Spleen (tissue), 11 donors: ENCODE measurements around the gene ZFYVE28. TPM values are rescaled to one million over a fixed set of nuclear protein-coding genes. Genes with fewer than 3 reads are reported as not detected.

Experiments
- DNase-seq: peaks from one replicate; pipeline ENCODE4 v3.0.0-alpha.2; 2020
- H3K27ac ChIP-seq, 8 donors: fragments of 200-600 bp; sonication (generic) in 7 of 8; 1 replicate in 4 of 8; 2 replicates in 4 of 8; pipeline versions ENCODE4 v1.5.0 to v1.8.0; 2016 to 2021; ENCODE audit warnings: inconsistent platforms in 4 of 8, mild to moderate bottlenecking in 4 of 8, moderate library complexity in 1 of 8
- H3K27me3 ChIP-seq, 7 donors: fragments of 200-600 bp; sonication (generic) in 6 of 7; replicated peaks in 1 of 7; 1 replicate in 4 of 7; 2 replicates in 3 of 7; pipeline versions ENCODE4 v1.5.0 to v1.8.0; 2016 to 2021; ENCODE audit warnings: inconsistent platforms in 3 of 7, mild to moderate bottlenecking in 1 of 7
- H3K36me3 ChIP-seq, 6 donors: fragments of 200-600 bp; sonication (generic) in 5 of 6; 1 replicate in 4 of 6; 2 replicates in 2 of 6; pipeline versions ENCODE4 v1.5.0 to v1.8.0; 2016 to 2021; ENCODE audit warnings: inconsistent platforms in 2 of 6
- H3K4me1 ChIP-seq, 6 donors: fragments of 200-600 bp; sonication (generic) in 5 of 6; 1 replicate in 3 of 6; 2 replicates in 3 of 6; pipeline versions ENCODE4 v1.5.0 to v1.8.0; 2016 to 2021; ENCODE audit warnings: inconsistent platforms in 3 of 6
- H3K4me3 ChIP-seq, 8 donors: fragments of 200-600 bp; sonication (generic) in 7 of 8; 1 replicate in 4 of 8; 2 replicates in 4 of 8; pipeline versions ENCODE4 v1.5.0 to v1.8.0; 2016 to 2021; ENCODE audit warnings: inconsistent platforms in 4 of 8, mild to moderate bottlenecking in 4 of 8, moderate library complexity in 2 of 8
- H3K9me3 ChIP-seq, 8 donors: fragments of 200-600 bp; sonication (generic) in 7 of 8; 1 replicate in 4 of 8; 2 replicates in 4 of 8; pipeline versions ENCODE4 v1.5.0 to v1.8.0; 2016 to 2021; ENCODE audit warnings: inconsistent platforms in 4 of 8
- POLR2A ChIP-seq, 3 donors: fragments of 450-650 bp; IDR thresholded peaks; one replicate each; pipeline ENCODE4 v1.5.1; 2017; ENCODE audit warnings: antibody characterized with exemption in 3 of 3, mild to moderate bottlenecking in 1 of 3
- POLR2AphosphoS5 ChIP-seq, 3 donors: sonication (generic); formaldehyde crosslinking; IDR thresholded peaks; one replicate each; pipeline ENCODE4 v1.5.1; 2017; ENCODE audit warnings: antibody characterized with exemption in 3 of 3
- WGBS, 5 donors: extraction: QIAGEN DNeasy Blood & Tissue Kit in 3 of 5; methylation state at CpG; one replicate each; pipeline versions ENCODE4 v1.1.5 to v1.1.7; 2013 to 2018; 5-methylcytosine and 5-hydroxymethylcytosine counted together
- intact Hi-C: fragments of 100-400 bp; cut with DNase I; formaldehyde crosslinking; loops from one replicate; pipeline ENCODE4 v1.15.0; 2023; ENCODE audit warnings: low total_unique reads
- polyA plus RNA-seq, 3 donors: library from polyadenylated mRNA; stranded (reverse); fragments of 200-250 nt; gene quantifications; one replicate each; pipeline ENCODE4 v1.2.1, GENCODE V29; 2013
- total RNA-seq, 7 donors: library from RNA; depleted of rRNA in 3 of 7; stranded (reverse); fragments of >200 nt in 3 of 7; fragmentation: NEBNext Ultra II Directional in 4 of 7; extraction: Animal tissue kit (Norgen Biotek cat#: 25700) in 4 of 7; gene quantifications; one replicate each; pipeline versions ENCODE4 v1.1.0 to v1.2.1, GENCODE V29; 2016 to 2021
- TF ChIP-seq, protein P1 (sequence below), 11 experiments: fragments of 200-600 bp in 7 of 11; fragments of 450-650 bp in 4 of 11; sonication (generic) in 4 of 11; IDR thresholded peaks in 8 of 11; conservative IDR thresholded peaks in 3 of 11; 1 replicate in 7 of 11; 2 replicates in 4 of 11; pipeline versions ENCODE4 v1.4.0 to v1.8.0; 2016 to 2021; ENCODE audit warnings: antibody characterized with exemption in 11 of 11, inconsistent platforms in 4 of 11, mild to moderate bottlenecking in 1 of 11
- donor health status: healthy with polysubstance abuse.
- donor health status: DM: no; HTN: no; CAD: no; lungs with moderate emphysema.
- donor health status: DM: no; HTN: no; CAD: no.
- donor health status: Bipolar disorder and iron deficiency.
- donor health status: healthy.
- donor health status: DM: no; HTN: no; CAD: no.
- donor health status: DM: yes; HTN: yes; CAD: no.

Gene ZFYVE28
- total and polyA plus RNA-seq, 10 donors = 2.7 to 31.3 (median 12.6) TPM

DNA sequence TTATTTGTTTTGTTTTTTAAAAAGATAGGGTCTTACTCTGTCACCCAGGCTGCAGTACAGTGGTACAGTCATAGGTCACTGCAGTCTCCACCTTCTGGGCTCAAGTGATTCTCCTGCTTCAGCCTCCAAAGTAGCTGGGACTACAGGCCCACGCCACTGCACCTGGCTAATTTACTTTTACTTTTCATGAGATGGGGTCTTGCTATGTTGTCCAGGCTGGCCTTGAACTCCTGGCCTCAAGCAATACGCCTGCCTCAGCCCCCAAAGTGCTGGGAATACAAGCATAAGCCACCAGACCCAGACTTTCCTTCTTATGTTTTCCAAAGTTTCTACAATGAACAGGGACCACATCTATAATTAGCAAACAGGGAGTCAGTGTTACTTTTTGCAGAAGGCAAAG, 118.7 kb downstream of the ZFYVE28 start:
- TF ChIP-seq POLR2A (IDR thresholded peaks at IDR 0.05) = no peak
- TF ChIP-seq, protein P1, sequence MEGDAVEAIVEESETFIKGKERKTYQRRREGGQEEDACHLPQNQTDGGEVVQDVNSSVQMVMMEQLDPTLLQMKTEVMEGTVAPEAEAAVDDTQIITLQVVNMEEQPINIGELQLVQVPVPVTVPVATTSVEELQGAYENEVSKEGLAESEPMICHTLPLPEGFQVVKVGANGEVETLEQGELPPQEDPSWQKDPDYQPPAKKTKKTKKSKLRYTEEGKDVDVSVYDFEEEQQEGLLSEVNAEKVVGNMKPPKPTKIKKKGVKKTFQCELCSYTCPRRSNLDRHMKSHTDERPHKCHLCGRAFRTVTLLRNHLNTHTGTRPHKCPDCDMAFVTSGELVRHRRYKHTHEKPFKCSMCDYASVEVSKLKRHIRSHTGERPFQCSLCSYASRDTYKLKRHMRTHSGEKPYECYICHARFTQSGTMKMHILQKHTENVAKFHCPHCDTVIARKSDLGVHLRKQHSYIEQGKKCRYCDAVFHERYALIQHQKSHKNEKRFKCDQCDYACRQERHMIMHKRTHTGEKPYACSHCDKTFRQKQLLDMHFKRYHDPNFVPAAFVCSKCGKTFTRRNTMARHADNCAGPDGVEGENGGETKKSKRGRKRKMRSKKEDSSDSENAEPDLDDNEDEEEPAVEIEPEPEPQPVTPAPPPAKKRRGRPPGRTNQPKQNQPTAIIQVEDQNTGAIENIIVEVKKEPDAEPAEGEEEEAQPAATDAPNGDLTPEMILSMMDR (IDR thresholded peaks at IDR 0.05 in 8 of 11, conservative IDR thresholded peaks at IDR 0.05 in 3 of 11) = no peak
- no peak for TF ChIP-seq POLR2AphosphoS5 (IDR thresholded peaks at IDR 0.05)
- 85 to 96% (median 91%) methylated on average over 2 of the region's 2 CpGs for WGBS, 5 donors
- intact Hi-C loops = no loop called here
- Histone ChIP-seq H3K27ac (no peak overlapping the region), H3K36me3 (peaks cover 0 to 19% (median 0%) of the 10 kb centered on the region in 6 donors), H3K27me3 (no peaks in the 10 kb centered on the region), H3K4me1 (peaks cover 0 to 20% (median 6%) of the 10 kb centered on the region in 6 donors), H3K9me3 (peaks cover 0 to 6% (median 0%) of the 10 kb centered on the region in 8 donors), H3K4me3 (no peak overlapping the region)
- DNase-seq = peak; percentile 30

DNA sequence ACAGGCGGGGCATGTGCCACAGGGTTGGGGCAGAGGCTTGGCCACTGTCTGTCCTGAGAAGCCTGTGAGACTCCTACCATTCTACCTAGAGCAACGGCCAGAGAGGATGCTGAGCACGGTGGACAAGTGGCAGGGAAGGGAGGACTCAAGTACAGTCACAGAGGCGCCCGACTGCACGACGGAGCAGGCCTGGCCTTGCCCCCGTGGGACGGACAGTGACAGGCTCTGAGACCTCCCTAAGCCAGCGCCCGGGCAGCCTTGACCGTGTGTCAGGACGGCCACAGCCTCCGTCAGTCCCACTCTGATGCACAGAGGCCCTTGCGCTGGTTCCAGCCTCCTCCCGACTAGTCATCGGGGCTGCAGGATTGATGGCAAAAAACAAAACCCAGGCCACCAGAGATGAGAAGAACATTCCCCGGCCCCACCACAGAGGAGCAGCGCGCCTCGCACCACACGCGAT, 119.9 kb downstream of the ZFYVE28 start:
- Histone ChIP-seq H3K4me3 (no peak overlapping the region), H3K27ac (peak overlapping the region in 1 of 8 donors; percentile 51), H3K36me3 (peaks cover 0 to 11% (median 0%) of the 10 kb centered on the region in 6 donors), H3K4me1 (peaks cover 0 to 20% (median 6%) of the 10 kb centered on the region in 6 donors), H3K9me3 (peaks cover 0 to 6% (median 0%) of the 10 kb centered on the region in 8 donors), H3K27me3 (no peaks in the 10 kb centered on the region)
- WGBS, 5 donors = 78 to 92% (median 87%) methylated on average over 12 to 23 of the region's 23 CpGs
- TF ChIP-seq, protein P1 (IDR thresholded peaks at IDR 0.05 in 8 of 11, conservative IDR thresholded peaks at IDR 0.05 in 3 of 11) = no peak
- TF ChIP-seq POLR2AphosphoS5 (IDR thresholded peaks at IDR 0.05) = no peak
- TF ChIP-seq POLR2A (IDR thresholded peaks at IDR 0.05) = no peak
- intact Hi-C loops = no loop called here
- peak; percentile 75 for DNase-seq

DNA sequence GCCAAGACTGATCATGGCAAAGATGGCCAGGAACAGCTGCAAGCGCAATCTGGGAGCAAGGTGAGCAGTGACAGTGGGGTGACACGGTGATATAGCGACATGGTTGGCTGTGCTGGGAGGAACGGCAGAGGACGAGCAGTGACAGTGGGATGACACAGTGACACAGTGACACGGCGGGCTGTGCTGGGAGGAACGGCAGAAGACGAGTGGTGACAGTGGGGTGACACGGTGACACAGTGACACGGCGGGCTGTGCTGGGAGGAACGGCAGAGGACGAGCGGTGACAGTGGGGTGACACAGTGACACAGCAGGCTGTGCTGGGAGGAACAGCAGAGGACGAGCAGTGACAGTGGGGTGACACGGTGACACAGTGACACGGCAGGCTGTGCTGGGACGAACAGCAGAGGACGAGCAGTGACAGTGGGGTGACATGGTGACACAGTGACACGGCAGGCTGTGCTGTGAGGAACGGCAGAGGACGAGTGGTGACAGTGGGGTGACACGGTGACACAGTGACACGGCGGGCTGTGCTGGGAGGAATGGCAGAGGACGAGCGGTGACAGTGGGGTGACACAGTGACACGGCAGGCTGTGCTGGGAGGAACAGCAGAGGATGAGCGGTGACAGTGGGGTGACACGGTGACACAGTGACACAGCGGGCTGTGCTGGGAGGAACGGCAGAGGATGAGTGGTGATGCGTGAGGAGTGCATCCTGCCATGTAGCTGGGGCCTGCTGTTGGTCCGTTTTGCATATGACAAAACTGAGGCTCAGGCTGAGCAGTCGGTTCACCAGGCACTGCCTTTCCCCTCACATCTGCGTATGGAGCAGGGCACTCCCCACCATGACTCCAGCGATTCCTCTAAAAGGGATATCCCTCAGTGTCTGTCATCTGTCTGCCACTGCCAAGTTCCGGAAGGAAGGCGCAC, 120.6 kb downstream of the ZFYVE28 start:
- peaks cover 0 to 20% (median 6%) of the 10 kb centered on the region in 6 donors for H3K4me1 ChIP-seq
- 81 to 89% (median 88%) methylated on average over 40 of the region's 40 CpGs for WGBS, 5 donors
- no peak overlapping the region for H3K4me3 ChIP-seq
- H3K36me3 ChIP-seq = peaks cover 0 to 11% (median 0%) of the 10 kb centered on the region in 6 donors
- intact Hi-C loops = no loop called here
- peak; percentile 78 for DNase-seq
- peak in 1 of 3 donors; percentile 45 for TF ChIP-seq POLR2AphosphoS5 (IDR thresholded peaks at IDR 0.05)
- TF ChIP-seq, protein P1 (IDR thresholded peaks at IDR 0.05 in 8 of 11, conservative IDR thresholded peaks at IDR 0.05 in 3 of 11) = no peak
- H3K27ac ChIP-seq = peak overlapping the region in 1 of 8 donors; percentile 51
- H3K27me3 ChIP-seq = no peaks in the 10 kb centered on the region
- peaks cover 0 to 6% (median 0%) of the 10 kb centered on the region in 8 donors for H3K9me3 ChIP-seq
